Left ventricle myocardium superior (tissue), 1 donor: ENCODE measurements around the gene OR6B1. TPM values are rescaled to one million over a fixed set of nuclear protein-coding genes. Genes with fewer than 3 reads are reported as not detected.

ENCODE experiments used
- ATAC-seq: fragments of 200-7000 bp; cut with Tn5 transposase; one replicate; pipeline ENCODE4 v1.9.1; 2020; ENCODE audit warnings: mild to moderate bottlenecking, moderate library complexity
- DNase-seq: peaks from one replicate; pipeline ENCODE4 v3.0.0-alpha.2; 2020
- intact Hi-C: fragments of 100-400 bp; cut with micrococcal nuclease; formaldehyde crosslinking; loops from one replicate; pipeline ENCODE4 v1.11.0; 2022
- long read RNA-seq: library from polyadenylated mRNA; unstranded; transcript quantifications from one replicate; pipeline ENCODE4 v2.0.0, GENCODE V29; 2021
- total RNA-seq: library from RNA; stranded (reverse); fragmentation: NEBNext Ultra II Directional; extraction: Animal tissue kit (Norgen Biotek cat#: 25700); gene quantifications from one replicate; pipeline ENCODE4 v1.2.1, GENCODE V29; 2021
- donor health status: DM: no; HTN: yes; CAD: no; lungs with severe emphysema.

OR6B1 gene
- total RNA-seq, result not detected
- long read RNA-seq, result 0 reads

DNA sequence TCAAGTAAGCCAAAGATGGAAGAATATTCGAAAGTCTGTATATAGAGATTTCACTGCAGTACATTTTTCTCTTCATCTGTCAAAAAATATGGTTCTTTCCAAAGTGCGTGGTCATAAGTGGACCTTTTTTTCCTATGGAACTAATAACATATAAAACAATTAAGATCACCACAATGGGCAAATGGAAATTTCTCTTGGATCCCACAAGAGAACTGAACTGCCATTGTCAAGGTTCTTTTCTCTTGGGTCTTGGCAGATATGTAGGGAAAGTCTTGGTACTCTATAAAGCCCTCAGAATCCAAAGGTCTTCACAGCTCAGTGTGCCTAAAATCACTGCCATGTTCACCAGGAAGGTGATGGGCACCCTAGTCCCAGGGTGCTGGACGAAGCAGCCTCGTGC is at the start of gene OR6B1:
TSS of gene OR6B1 (plus strand) at position 301 of the 400 bp plus-strand sequence. CDS start 3,677 bp downstream, outside the sequence.
- DNase-seq (no peak), ATAC-seq (no peak)
- intact Hi-C loops, result no loop called here

DNA sequence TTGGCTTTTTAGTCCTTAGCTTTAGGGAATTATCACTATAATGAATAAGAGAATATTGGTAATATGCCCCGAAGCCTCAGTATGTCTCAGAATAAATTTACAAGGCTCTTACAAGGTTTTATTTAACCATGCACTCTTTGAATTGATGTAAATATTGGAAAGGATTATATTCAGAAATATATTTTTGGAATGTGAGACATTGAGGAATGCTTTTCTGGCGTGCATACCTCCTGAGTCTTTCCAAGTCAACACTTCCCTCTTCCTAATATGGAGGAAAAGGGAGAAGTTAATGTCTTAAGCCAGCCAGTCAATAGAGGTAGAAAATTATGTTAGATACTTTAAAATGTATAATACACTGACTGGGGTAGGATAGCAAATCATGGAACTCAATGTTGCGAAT is 46.7 kb upstream of the OR6B1 start:
- intact Hi-C loops, result no loop called here
- no peak for DNase-seq
- no peak for ATAC-seq

DNA sequence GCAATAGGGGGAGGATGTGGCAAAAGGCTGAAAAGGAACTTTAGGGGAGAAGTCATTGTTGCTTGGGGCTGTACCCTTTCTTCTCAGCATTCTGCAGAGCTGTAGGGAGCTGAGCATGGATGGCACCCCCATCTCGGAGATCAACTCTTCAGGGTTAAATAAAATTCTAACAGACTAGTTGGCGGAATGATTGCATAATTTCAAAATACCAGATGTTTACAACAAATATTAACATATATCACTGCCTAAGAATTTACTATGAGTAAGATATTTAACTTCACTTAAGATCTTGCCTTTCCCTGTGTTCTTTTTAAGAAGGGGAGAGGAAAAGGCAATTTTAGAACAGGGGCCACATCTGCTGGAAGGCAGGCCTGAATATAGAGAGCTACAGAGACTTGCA is 46.0 kb upstream of the OR6B1 start:
- DNase-seq (no peak), ATAC-seq (no peak)
- intact Hi-C loops, result no loop called here

DNA sequence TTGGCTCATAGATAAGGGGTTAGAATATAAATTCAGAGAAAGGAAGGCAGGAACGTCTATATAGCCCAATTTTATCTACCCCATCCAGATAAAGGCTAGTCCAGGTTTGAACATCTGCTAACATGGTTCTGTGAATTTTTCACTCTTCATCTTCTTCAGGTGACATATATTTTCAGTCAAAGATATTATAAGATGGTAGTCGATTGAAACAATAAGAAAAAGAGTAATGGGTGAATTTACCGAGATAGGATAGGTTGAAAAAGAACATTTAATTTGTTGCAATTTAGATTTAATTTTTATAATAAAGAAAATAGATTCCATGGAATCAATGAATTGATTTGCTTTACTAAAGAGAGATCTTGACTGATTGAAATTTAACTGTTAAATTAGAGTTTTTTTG is 45.6 kb upstream of the OR6B1 start, which contains the start of gene OR2F1:
TSS of gene OR2F1 (plus strand) at position 301 of the 400 bp plus-strand sequence. CDS start 5,127 bp downstream, outside the sequence.
- ATAC-seq (no peak), DNase-seq (no peak)
- intact Hi-C loops, result no loop called here

DNA sequence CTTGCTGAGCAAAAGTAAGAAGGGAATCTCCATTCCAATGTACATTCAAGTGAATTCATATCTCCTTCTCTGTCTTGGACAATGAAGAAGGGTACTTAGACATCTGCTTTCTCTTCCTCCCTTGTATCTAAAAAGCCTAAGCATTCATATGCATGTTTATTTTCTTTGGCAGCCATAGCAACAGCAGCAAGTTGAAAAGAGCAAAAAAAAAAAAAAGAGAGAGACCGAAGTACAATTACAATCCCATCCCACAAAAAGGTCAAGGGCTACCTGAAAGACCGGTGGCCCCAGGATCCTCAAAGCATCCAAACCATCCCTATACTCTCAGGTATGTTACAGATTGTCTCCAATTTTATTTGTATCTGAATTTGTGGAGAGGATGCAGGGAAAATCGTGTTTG is 41.3 kb upstream of the OR6B1 start:
- ATAC-seq, result no peak
- intact Hi-C loops, result no loop called here
- DNase-seq, result no peak

DNA sequence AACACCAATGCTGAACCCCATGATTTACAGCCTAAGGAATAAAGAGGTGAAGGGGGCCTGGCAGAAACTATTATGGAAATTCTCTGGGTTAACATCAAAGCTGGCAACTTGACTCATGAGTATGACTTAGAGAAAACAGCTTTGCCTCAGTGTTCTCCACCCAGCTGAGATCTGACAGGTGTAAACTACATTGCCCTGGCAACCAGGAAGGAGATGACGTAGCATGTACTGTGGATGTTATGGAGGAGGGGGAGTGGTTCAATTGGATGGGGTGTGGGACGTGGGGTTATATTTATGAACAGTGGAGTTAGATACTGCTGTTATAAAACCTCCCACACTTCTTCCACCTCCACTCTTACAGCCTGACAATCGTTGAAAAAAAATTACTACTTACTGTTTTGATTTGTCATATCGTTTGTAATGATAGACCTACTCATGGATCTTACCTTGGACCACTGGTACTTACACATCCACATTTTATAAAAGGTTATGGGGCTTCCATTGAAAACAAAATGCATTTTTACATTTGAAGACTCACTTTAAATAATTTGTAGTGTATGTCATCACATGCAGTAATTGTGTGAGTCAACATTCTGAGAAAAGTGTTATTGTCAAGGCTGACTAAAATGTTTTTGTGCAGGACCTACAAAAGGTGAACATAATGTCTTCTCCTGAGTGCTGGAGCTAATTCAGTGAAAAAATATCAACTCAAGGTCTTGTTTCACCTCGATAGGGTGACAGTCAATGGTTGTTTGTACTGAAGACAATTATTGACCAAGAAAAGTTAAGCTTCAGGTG is 39.1 kb upstream of the OR6B1 start:
- intact Hi-C loops, result no loop called here
- ATAC-seq, result no peak

DNA sequence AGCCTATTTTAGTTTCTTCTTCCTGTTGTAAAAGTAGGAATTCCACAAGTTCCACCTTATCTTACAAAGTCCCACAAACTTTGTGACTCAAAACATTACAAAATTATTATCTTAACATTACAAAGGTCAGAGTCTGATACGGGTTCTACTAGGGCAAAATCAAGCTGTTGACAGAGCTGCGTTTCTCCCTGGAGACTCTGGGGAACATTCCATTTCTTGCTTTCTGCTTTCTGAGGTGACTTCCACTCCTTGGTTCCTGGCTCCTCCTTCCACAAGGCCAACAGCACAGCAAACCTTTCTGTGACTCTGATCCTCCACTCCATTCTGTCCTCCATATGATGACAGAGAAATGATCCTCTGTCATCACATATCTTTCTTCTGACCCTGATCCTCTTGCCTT is 34.8 kb upstream of the OR6B1 start:
- no peak for ATAC-seq
- intact Hi-C loops, result no loop called here
- no peak for DNase-seq

More for the DNA sequence above, 39.1 kb upstream of the OR6B1 start:
- DNase-seq, result no peak

DNA sequence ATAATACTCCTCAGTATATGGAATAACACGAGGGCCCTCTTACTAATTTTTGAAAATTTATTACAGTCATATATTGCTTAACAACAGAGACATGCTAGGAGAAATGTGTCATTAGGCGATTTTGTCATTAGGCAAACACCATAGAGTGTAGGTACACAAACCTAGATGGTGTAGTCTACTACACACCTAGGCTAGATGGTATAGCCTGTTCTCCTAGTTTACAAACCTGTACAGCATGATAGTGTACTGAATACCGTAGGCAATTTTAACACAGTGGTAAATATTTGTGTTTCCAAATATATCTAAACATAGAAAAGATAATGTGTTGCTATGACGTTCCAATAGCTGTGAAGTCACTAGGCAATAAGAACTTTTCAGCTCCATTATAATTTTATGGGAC is 32.7 kb upstream of the OR6B1 start:
- DNase-seq, result no peak
- intact Hi-C loops, result no loop called here

DNA sequence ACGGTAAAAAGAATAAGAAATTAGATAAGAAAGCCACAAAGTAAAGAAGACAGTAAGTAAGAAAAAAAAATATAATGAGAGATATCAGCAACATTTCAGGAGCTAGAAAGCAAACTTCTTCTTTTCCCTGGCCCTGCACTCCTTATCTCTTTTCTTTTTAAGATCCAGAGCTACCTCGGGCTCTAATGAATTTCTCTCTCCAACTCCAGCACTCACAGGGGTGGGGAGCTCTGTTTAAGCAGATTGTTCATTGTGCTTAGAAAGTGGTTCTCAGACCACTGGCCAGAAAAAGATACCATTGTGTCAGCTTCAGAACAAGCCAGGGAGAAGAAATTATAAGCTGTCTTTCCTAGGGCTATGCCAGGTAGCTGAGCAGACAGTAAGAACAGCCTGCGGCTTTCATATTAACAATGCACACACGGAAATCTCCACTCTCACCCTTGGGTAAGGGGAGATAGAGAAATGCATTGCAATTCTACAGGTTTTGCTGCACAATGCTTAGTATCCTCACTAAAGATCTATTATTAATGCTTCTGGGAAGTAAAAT is 26.2 kb upstream of the OR6B1 start:
- intact Hi-C loops, result no loop called here
- no peak for ATAC-seq
- no peak for DNase-seq

More for the DNA sequence above, 32.7 kb upstream of the OR6B1 start:
- no peak for ATAC-seq

DNA sequence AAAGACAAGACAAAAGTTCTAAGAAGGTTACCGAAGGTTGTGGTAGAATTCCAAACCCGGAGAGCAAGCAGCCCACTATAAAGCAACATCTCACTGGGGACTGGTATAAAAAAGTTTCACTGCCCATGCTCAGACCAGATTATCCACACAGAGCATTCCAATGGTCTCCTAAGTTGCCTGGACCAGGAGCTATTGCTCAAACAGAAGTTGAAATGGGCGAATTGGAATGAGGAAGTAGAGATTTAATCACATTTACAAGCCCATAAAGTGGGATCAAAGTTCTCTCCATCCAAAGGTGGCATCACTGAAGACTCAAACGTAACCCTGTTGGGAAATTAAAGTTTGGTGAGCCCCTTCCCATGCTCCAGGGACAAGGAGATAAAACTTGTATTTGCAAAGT is 25.7 kb upstream of the OR6B1 start:
- intact Hi-C loops, result no loop called here
- ATAC-seq (no peak), DNase-seq (no peak)

DNA sequence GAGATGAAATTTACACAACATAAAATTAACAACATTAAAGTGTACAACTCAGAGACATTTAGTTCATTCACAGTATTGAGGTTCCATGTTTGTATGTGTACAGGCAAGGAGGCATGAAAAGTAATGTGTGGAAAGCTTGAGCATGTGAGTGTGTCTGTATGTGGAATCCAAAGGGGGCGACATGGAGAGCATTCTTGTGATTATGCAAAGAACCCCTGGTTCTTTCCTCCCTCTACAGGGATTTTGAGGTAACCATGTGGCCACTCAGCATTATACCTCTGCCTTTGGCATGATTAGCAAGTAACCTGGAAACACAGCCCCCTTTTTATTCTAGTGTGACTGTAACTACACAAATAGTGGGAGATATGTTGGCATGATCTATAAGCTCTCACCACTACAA is 24.5 kb upstream of the OR6B1 start:
- DNase-seq (no peak), ATAC-seq (no peak)
- intact Hi-C loops, result no loop called here

DNA sequence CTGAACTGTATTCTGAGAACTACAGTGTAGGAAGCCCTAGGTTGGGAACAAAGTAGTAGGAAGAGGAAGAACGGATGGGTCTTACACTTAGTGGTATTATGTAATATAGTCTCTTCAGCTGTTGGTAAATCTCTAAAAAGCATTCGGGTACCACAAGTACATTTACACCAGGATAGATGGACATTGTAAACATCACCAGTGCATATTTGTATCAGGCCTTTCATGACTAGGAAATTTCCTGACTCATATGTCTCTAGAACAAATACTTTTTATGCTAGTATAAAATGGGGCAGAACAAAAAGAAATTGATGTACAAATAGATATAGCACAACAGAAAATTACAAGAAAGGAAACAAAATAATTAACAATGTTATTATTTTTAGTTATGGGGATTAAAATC is 21.5 kb upstream of the OR6B1 start:
- no peak for ATAC-seq
- DNase-seq, result no peak
- intact Hi-C loops, result no loop called here

DNA sequence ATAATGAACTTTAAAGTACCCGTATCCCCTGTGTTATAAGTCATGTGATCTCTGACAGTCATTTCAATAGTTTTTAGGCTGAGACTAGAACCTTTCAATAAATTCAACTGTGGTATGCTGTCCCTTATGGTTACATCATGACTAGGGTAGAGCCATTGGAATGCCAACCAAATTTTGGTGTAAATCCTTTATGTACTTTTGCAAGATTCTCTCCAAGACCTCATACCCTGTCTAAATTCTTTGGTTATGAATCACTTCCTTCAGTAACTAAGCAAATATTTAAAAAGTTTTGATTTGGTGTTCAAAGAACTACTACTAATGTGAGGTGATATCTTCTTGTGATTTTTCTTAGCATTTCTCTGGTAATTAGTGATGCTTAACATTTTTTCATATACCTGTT is 20.8 kb upstream of the OR6B1 start:
- ATAC-seq, result no peak
- intact Hi-C loops, result no loop called here

DNA sequence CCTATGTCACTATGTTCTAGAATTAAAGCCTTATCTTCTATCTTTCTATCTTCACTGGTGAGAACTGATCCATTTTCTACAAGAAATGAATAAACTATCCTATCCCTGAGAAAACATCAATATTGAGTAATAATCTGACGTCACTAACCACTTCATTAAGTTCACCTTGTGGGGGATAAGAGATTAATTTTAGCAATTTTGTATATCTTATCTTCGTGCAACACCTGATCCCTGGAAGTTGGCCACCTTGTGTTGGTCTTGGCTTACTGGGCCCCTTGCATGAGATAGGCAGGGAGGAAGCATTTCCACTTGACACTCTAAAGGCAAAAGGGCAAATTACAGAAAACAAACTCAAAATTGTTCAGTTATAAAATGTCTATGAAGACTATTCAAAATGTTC is 20.1 kb upstream of the OR6B1 start:
- intact Hi-C loops, result no loop called here
- ATAC-seq (no peak), DNase-seq (no peak)

More for the DNA sequence above, 20.8 kb upstream of the OR6B1 start:
- no peak for DNase-seq

DNA sequence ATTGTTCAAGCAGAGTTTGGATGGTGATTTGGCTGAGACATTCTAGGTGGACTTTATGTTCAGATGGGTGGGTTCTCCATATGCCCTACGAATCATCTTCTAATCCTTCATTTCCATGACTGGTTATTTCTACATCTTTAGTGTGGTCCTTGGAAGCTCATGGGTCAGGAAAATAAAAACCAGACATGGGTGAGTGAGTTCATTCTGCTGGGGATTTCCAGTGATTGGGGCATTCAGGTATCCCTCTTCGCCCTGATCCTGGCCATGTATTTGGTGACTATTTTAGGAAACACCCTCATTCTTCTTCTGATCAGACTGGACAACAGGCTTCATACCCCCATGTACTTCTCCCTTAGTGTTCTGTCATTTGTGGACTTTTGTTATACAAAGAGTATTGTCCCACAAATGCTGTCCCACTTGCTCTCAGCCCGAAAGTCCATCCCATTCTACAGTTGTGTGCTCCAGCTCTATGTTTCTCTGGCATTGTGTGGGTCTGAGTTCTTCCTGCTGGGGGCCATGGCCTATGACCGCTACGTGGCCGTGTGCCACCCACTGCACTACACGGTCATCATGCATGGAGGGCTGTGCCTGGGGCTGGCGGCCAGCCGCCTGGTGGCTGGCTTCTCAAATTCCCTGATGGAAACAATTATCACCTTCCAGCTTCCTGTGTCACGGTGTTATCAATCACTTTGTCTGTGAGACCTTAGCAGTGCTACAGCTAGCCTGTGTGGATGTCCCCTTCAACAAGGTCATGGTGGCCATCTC is 19.2 kb upstream of the OR6B1 start:
- ATAC-seq (no peak), DNase-seq (no peak)
- intact Hi-C loops, result no loop called here

DNA sequence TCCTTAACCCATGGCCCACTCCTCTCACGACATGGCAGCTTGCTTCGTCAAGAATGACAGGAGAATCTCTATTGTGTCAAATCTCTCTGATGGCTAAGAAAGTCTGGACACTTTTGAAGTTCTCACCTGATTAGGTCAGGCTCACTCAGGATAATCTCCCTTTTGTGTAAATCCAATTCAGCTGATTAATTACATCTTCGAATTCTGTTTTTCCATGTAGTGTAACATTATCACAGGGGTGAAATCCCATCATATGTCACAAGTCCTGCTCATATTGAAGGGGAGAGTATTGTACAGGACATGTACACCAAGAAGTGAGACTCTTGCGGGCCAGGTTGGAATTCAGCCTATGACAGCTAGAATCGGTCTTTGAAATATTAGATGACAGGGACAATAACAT is 16.2 kb upstream of the OR6B1 start:
- ATAC-seq (no peak), DNase-seq (no peak)
- intact Hi-C loops, result no loop called here

DNA sequence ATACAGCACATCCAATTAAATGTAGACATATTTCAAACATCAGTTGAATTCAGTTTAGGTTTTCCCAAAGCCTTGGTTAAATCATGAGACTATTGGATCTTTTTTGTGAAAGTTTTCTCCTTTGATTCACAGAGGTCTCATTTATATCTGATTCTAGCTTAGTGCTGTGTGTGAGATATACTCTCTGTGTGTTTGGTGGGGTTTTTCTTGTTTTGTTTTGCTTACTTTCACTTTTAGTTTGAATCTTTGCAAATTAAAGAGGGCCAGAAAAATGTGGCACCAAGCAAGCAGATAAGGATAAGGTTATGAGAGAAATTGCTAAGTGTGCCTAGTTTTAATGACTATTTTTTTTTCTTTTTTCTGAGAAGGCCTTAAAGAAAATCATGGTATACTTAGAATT is 12.6 kb upstream of the OR6B1 start:
- intact Hi-C loops, result no loop called here
- ATAC-seq (no peak), DNase-seq (no peak)

DNA sequence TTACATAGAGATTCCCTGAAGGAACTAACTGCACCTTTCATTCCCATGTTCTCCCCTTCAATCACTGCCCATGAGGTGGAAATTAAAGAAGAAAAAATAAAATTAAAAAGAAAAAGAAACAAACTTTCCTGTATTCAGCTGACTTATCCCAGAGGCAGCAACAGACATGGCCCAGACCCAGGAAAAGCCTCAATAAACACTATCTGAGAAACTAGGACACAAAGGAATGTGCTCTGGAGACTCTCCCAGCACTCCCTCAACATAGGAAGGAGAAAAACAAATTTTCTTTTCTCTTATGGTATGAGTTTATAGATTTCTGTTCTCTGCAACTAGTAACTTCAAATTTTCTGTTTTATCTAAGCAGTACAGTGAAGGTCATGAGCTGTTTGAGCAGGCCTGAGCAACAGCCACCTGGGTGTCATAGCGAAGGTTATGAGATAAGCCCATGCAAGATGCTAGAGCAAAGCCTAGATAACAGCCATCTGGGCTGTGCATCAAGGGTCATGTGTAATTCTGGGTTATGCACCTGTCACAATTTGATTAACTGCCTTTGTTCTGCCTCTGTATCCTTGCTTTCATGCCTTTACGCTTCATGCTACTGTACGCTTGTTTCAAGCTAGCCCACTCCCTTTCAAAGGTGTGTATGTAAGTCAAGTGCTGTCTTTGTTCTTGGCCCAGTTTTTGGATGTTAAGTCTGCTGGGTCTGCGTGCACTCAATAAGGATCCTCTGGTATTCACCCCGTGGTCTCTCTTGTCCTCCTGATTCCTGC is 11.0 kb upstream of the OR6B1 start:
- DNase-seq (no peak), ATAC-seq (no peak)
- intact Hi-C loops, result no loop called here

DNA sequence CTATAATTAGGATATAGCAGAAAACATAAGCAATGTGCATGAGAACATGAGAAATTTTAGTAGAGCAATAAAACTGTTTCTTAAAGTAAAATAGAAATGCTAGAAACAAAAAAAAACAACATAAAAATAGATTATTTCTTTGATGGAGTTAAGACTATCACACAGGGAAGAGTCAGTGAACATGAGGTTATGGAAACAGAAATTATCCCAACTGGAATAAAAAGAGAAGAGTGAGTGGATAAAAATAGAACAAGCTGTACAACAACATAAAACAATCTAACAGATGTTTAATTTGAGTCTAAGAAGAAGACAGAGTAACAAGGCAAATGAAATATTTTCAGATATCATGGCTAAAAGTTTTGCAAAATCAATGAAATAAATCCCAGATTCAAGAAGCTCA is 7.5 kb upstream of the OR6B1 start:
- intact Hi-C loops, result no loop called here
- DNase-seq (no peak), ATAC-seq (peak; percentile 32)

DNA sequence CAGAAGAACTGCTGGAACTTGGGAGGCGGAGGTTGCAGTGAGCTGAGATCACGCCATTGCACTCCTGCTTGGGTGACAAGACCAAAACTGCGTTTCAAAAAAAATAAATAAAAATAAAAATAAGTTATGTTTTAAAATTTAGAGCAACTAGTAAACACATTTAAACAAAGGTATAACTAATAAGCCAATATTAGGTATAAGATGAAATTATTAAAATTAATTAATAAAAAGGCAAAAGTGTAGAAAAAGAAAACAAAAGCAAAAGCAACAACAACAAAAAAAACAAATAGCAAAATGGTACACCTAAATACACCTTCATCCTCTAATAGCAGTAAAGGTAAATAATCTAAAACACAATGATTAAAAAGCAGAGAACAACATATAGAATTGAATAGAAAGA is 6.2 kb upstream of the OR6B1 start:
- DNase-seq, result no peak
- intact Hi-C loops, result no loop called here
- ATAC-seq, result no peak
